Measurements from ENCODE around the gene RBM23.
"Not testable (repeated sequence)": the region's sequence is repeated elsewhere in the genome, so short reads cannot be mapped to it uniquely, and the experiment has no call there.

DNA sequence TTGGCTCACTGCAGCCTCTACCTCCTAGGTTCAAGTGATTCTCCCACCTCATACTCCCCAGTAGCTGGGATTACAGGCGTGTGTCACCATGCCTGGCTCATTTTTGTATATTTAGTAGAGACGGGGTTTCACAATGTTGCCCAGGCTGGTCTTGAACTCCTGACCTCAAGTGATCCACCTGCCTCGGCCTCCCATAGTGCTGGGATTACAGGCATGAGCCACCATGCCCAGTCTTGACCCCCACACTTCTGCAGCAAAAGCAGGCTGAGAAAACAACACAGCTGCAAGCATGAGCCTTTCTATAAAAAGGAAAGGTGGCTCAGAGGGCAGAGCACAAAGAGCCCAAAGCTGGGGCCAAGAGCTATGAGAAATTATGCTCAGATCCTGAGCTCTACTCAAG lies 58.6 kb downstream of the RBM23 start:
- TF ChIP-seq, protein P1, sequence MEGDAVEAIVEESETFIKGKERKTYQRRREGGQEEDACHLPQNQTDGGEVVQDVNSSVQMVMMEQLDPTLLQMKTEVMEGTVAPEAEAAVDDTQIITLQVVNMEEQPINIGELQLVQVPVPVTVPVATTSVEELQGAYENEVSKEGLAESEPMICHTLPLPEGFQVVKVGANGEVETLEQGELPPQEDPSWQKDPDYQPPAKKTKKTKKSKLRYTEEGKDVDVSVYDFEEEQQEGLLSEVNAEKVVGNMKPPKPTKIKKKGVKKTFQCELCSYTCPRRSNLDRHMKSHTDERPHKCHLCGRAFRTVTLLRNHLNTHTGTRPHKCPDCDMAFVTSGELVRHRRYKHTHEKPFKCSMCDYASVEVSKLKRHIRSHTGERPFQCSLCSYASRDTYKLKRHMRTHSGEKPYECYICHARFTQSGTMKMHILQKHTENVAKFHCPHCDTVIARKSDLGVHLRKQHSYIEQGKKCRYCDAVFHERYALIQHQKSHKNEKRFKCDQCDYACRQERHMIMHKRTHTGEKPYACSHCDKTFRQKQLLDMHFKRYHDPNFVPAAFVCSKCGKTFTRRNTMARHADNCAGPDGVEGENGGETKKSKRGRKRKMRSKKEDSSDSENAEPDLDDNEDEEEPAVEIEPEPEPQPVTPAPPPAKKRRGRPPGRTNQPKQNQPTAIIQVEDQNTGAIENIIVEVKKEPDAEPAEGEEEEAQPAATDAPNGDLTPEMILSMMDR (IDR thresholded peaks at IDR 0.05), result not testable (repeated sequence)
- TF ChIP-seq ZFX (IDR thresholded peaks at IDR 0.05; ENCODE audit: borderline replicate concordance), result not testable (repeated sequence)

All from 22Rv1 (cell line).